CD14-positive monocyte (primary cell): ENCODE measurements around the gene FRMD7. TPM values are rescaled to one million over a fixed set of nuclear protein-coding genes. Genes with fewer than 3 reads are reported as not detected.

Source experiments
- DNase-seq, 3 donors: peaks; one replicate each; pipeline ENCODE4 v3.0.0-alpha.2; 2011 to 2022
- H2AFZ ChIP-seq: 2 replicates; pipeline ENCODE4 v1.6.0; 2012; ENCODE audit warnings: mild to moderate bottlenecking, low read depth, low read length, inconsistent platforms; ENCODE audit not compliant: insufficient read depth, poor library complexity, severe bottlenecking
- H3K27ac ChIP-seq, 2 donors: 1 replicate in 1 of 2; 2 replicates in 1 of 2; pipeline ENCODE4 v1.5.1; 2012 to 2013; ENCODE audit warnings: low read length in 2 of 2, control low read depth in 1 of 2, inconsistent platforms in 1 of 2, low read depth in 1 of 2, mild to moderate bottlenecking in 1 of 2
- H3K27me3 ChIP-seq, 2 donors: one replicate each; pipeline versions ENCODE4 v1.6.0 to v1.6.1; 2011 to 2013; ENCODE audit warnings: low read length in 2 of 2; ENCODE audit not compliant: control insufficient read depth in 2 of 2, insufficient read depth in 2 of 2
- H3K36me3 ChIP-seq, 2 donors: replicated peaks in 1 of 2; 1 replicate in 1 of 2; 2 replicates in 1 of 2; pipeline versions ENCODE4 v1.5.1 to v1.6.1; 2012 to 2013; ENCODE audit warnings: low read length in 2 of 2, control low read depth in 1 of 2, inconsistent platforms in 1 of 2, mild to moderate bottlenecking in 1 of 2; ENCODE audit not compliant: insufficient read depth in 2 of 2, control insufficient read depth in 1 of 2
- H3K4me1 ChIP-seq, 2 donors: 1 replicate in 1 of 2; 2 replicates in 1 of 2; pipeline versions ENCODE4 v1.5.1 to v1.6.1; 2012 to 2013; ENCODE audit warnings: low read length in 2 of 2, control low read depth in 1 of 2, inconsistent platforms in 1 of 2, mild to moderate bottlenecking in 1 of 2, moderate library complexity in 1 of 2; ENCODE audit not compliant: insufficient read depth in 2 of 2, control insufficient read depth in 1 of 2
- H3K4me2 ChIP-seq: replicated peaks from 2 replicates; pipeline ENCODE3; 2012; ENCODE audit warnings: low read length, moderate library complexity, mild to moderate bottlenecking; ENCODE audit not compliant: poor library complexity, severe bottlenecking; ENCODE audit errors: extremely low read depth
- H3K4me3 ChIP-seq, 3 experiments: fragments of 200-600 bp in 1 of 3; sonication (generic) in 1 of 3; replicated peaks in 1 of 3; 1 replicate in 2 of 3; 2 replicates in 1 of 3; pipeline ENCODE4 v1.5.1; 2011 to 2013; ENCODE audit warnings: low read length in 3 of 3, mild to moderate bottlenecking in 3 of 3, control low read depth in 2 of 3, low read depth in 2 of 3, inconsistent platforms in 1 of 3, moderate library complexity in 1 of 3
- H3K79me2 ChIP-seq: 2 replicates; pipeline ENCODE4 v1.6.0; 2012; ENCODE audit warnings: mild to moderate bottlenecking, control low read depth, inconsistent platforms, low read length, moderate library complexity; ENCODE audit not compliant: insufficient read depth
- H3K9ac ChIP-seq: 2 replicates; pipeline ENCODE4 v1.6.0; 2017; ENCODE audit warnings: low read length, mild to moderate bottlenecking; ENCODE audit not compliant: insufficient read depth, poor library complexity, severe bottlenecking
- H3K9me3 ChIP-seq, 2 donors: replicated peaks in 1 of 2; 1 replicate in 1 of 2; 2 replicates in 1 of 2; pipeline versions ENCODE4 v1.5.1 to v1.6.1; 2012 to 2013; ENCODE audit warnings: low read length in 2 of 2, control low read depth in 1 of 2; ENCODE audit not compliant: control insufficient read depth in 1 of 2, insufficient read depth in 1 of 2
- H4K20me1 ChIP-seq: 2 replicates; pipeline ENCODE4 v1.6.0; 2012; ENCODE audit warnings: mild to moderate bottlenecking, low read length, control low read depth, moderate library complexity; ENCODE audit not compliant: insufficient read depth
- H3K27ac Mint-ChIP-seq, 7 donors: one replicate each; pipeline ENCODE4 v1.8.0; 2020; ENCODE audit warnings: mild to moderate bottlenecking in 7 of 7, mixed read lengths in 7 of 7, moderate library complexity in 6 of 7, inconsistent platforms in 2 of 7
- H3K27me3 Mint-ChIP-seq, 3 donors: one replicate each; pipeline ENCODE4 v1.8.0; 2021 to 2022; ENCODE audit warnings: low read depth in 3 of 3, mild to moderate bottlenecking in 3 of 3, mixed read lengths in 3 of 3, moderate library complexity in 3 of 3, inconsistent platforms in 1 of 3
- H3K36me3 Mint-ChIP-seq, 2 donors: one replicate each; pipeline ENCODE4 v1.8.0; 2020; ENCODE audit warnings: mixed read lengths in 2 of 2, inconsistent platforms in 1 of 2, mild to moderate bottlenecking in 1 of 2
- H3K4me1 Mint-ChIP-seq: one replicate; pipeline ENCODE4 v1.8.0; 2020; ENCODE audit warnings: mild to moderate bottlenecking, mixed read lengths
- H3K4me3 Mint-ChIP-seq, 2 donors: one replicate each; pipeline ENCODE4 v1.8.0; 2020; ENCODE audit warnings: mild to moderate bottlenecking in 2 of 2, mixed read lengths in 2 of 2, moderate library complexity in 1 of 2
- H3K9me3 Mint-ChIP-seq, 7 donors: one replicate each; pipeline ENCODE4 v1.8.0; 2020 to 2022; ENCODE audit warnings: mixed read lengths in 7 of 7, mild to moderate bottlenecking in 6 of 7, moderate library complexity in 6 of 7, inconsistent platforms in 2 of 7
- CTCF ChIP-seq: fragments of 200-600 bp; IDR thresholded peaks from one replicate; pipeline ENCODE4 v1.8.0; 2022; ENCODE audit warnings: antibody characterized with exemption, mild to moderate bottlenecking
- WGBS: methylation state at CpG from one replicate; pipeline ENCODE4 v1.1.5; 2013; ENCODE audit warnings: missing lambda C conversion rate; ENCODE audit not compliant: insufficient coverage; 5-methylcytosine and 5-hydroxymethylcytosine counted together
- intact Hi-C, 2 donors: fragments of 100-400 bp; cut with micrococcal nuclease; formaldehyde crosslinking; loops; one replicate each; pipeline versions ENCODE4 v1.15.0 to v1.15.1; 2023
- polyA plus RNA-seq, 3 donors: library from polyadenylated mRNA; depleted of rRNA in 1 of 3; unstranded in 2 of 3; stranded (reverse) in 1 of 3; fragments of 300-500 nt in 2 of 3; fragments of >200 nt in 1 of 3; fragmentation: Illumina TruSeq in 2 of 3; gene quantifications; 1 replicate in 2 of 3; 2 replicates in 1 of 3; pipeline ENCODE4 v1.2.3, GENCODE V29; 2012 to 2021

FRMD7 gene
- polyA plus RNA-seq, 3 donors: not detected

- Histone ChIP-seq H3K9me3 (no peaks in the 10 kb centered on the region), H4K20me1 (no peaks in the 10 kb centered on the region), H3K4me1 (no peaks in the 10 kb centered on the region), H3K36me3 (no peaks in the 10 kb centered on the region), H2AFZ (no peak overlapping the region), H3K27me3 (peaks cover 0 to 6% of the 10 kb centered on the region in 2 donors), H3K27ac (no peak overlapping the region), H3K4me2 (no peak overlapping the region), H3K79me2 (no peaks in the 10 kb centered on the region), H3K4me3 (no peak overlapping the region), H3K9ac (no peak overlapping the region)
- Mint-ChIP-seq H3K36me3 (no peaks in the 10 kb centered on the region), H3K27ac (no peak overlapping the region), H3K4me3 (no peak overlapping the region), H3K27me3 (peaks cover 0 to 3% (median 2%) of the 10 kb centered on the region in 3 donors), H3K4me1 (no peaks in the 10 kb centered on the region), H3K9me3 (peaks cover 0 to 4% (median 0%) of the 10 kb centered on the region in 7 donors)
- no CpG with 5 or more reads among the region's 4 CpGs for WGBS
- intact Hi-C loops: no loop called here
- no peak for TF ChIP-seq CTCF
- no peak for DNase-seq
These were observed 25.3 kb upstream of the FRMD7 start for GRCh38 chrX:132153166-132153565.

DNA sequence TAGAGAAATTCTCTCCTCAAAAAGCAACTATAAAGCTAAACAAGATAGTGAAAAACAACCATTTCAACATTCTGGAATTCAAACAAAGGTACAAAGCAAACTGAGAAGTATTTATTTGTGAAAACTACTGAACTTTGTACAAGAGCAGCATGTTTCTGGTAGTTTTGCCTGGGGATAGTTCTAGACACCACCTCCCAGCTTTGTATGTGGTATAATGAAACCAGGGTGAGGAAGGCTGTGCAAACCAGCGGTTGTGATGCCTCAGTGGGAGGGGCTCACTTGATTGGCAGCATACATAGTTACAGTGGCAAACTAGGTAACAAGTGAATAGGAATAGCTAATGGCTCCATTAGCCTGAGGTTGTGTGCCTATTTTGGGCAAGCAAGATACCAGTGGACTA, 18.6 kb upstream of the FRMD7 start:
- DNase-seq: no peak
- H3K9me3 Mint-ChIP-seq: no peaks in the 10 kb centered on the region
- no peak for TF ChIP-seq CTCF
- H3K27ac Mint-ChIP-seq: no peak overlapping the region
- Histone ChIP-seq H3K79me2 (no peaks in the 10 kb centered on the region), H3K9me3 (no peaks in the 10 kb centered on the region), H3K4me2 (no peak overlapping the region), H3K4me1 (no peaks in the 10 kb centered on the region), H3K36me3 (no peaks in the 10 kb centered on the region), H2AFZ (no peak overlapping the region), H3K4me3 (no peak overlapping the region), H3K9ac (no peak overlapping the region), H3K27ac (no peak overlapping the region), H3K27me3 (peaks cover 0 to 6% of the 10 kb centered on the region in 2 donors), H4K20me1 (no peaks in the 10 kb centered on the region)
- no peaks in the 10 kb centered on the region for H3K36me3 Mint-ChIP-seq
- WGBS: no CpG with 5 or more reads among the region's 1 CpG
- no peaks in the 10 kb centered on the region for H3K4me1 Mint-ChIP-seq
- H3K27me3 Mint-ChIP-seq: peaks cover 0 to 4% (median 2%) of the 10 kb centered on the region in 3 donors
- no peak overlapping the region for H3K4me3 Mint-ChIP-seq
- intact Hi-C loops: no loop called here
